HCT116 (cell line): ENCODE results near the gene ERC2. TPM values are rescaled to one million over a fixed set of nuclear protein-coding genes. Genes with fewer than 3 reads are reported as not detected.

Experiments
- ATAC-seq: fragments of 200-7000 bp; cut with Tn5 transposase; 2 replicates; pipeline ENCODE4 v1.9.1; 2020; ENCODE audit warnings: mild to moderate bottlenecking, moderate library complexity
- BruUV-seq: library from RNA; stranded (reverse); fragments of 400-500 nt; replicated peaks from 2 replicates; lab custom pipeline; 2021; lab: Mats Ljungman, UMichigan
- CTCF ChIA-PET: fragments of 300-600 bp; sonication (Branson Sonifier 250); formaldehyde crosslinking; loops from one replicate; lab custom pipeline; 2021; ENCODE audit warnings: antibody characterized with exemption; lab: Charles Lee
- POLR2A ChIA-PET: fragments of 300-600, 350-600 bp; sonication (Branson Sonifier 250); formaldehyde crosslinking; loops from one replicate; lab custom pipeline; 2021; ENCODE audit warnings: antibody characterized with exemption; lab: Charles Lee
- RAD21 ChIA-PET, 2 experiments: fragments of 300-600 bp; sonication (Branson Sonifier 250); formaldehyde crosslinking; loops; one replicate each; lab custom pipeline; 2023; ENCODE audit warnings: low total read pairs in 2 of 2; ENCODE audit not compliant: uncharacterized antibody in 2 of 2, unreplicated experiment in 2 of 2, low non-redundant PET in 1 of 2; lab: Charles Lee
- DNase-seq: peaks from one replicate; pipeline ENCODE4 v3.0.0-alpha.2; 2010; ENCODE audit warnings: low read depth, low spot score
- H2AFZ ChIP-seq: fragments of 200-600 bp; shearing (Covaris generic), sonication (generic); 2 replicates; pipeline ENCODE4 v1.6.1; 2017; ENCODE audit warnings: low read depth, mixed run types, mixed read lengths, antibody characterized with exemption, low read length; ENCODE audit not compliant: poor library complexity, severe bottlenecking
- H3K27ac ChIP-seq: 2 replicates; pipeline ENCODE4 v1.5.1; 2012; ENCODE audit warnings: low read depth, low read length
- H3K27me3 ChIP-seq: fragments of 200-600 bp; sonication (generic); 2 replicates; pipeline ENCODE4 v1.6.1; 2016; ENCODE audit warnings: mixed run types, low read length, mixed read lengths; ENCODE audit not compliant: insufficient read depth
- H3K36me3 ChIP-seq, 2 experiments: fragments of 200-500 bp in 1 of 2; fragments of 200-600 bp in 1 of 2; sonication (Bioruptor generic) in 1 of 2; sonication (generic) in 1 of 2; 2 replicates each; pipeline versions ENCODE4 v1.5.1 to v1.6.1; 2014 to 2016; ENCODE audit warnings: low read length in 2 of 2, inconsistent platforms in 1 of 2, mixed read lengths in 1 of 2, mixed run types in 1 of 2; ENCODE audit not compliant: insufficient read depth in 2 of 2, control insufficient read depth in 1 of 2
- H3K4me1 ChIP-seq, 2 experiments: fragments of 200-600 bp in 1 of 2; sonication (generic) in 1 of 2; 2 replicates each; pipeline versions ENCODE4 v1.5.1 to v1.6.1; 2012 to 2017; ENCODE audit warnings: low read length in 2 of 2, inconsistent platforms in 1 of 2, mild to moderate bottlenecking in 1 of 2, mixed read lengths in 1 of 2, mixed run types in 1 of 2, moderate library complexity in 1 of 2; ENCODE audit not compliant: insufficient read depth in 2 of 2, control insufficient read depth in 1 of 2
- H3K4me2 ChIP-seq: fragments of 200-600 bp; sonication (generic); 2 replicates; pipeline ENCODE4 v1.6.1; 2017; ENCODE audit warnings: mixed run types, low read length, mixed read lengths
- H3K4me3 ChIP-seq, 2 experiments: fragments of 200-600 bp in 1 of 2; sonication (generic) in 1 of 2; replicated peaks in 1 of 2; 2 replicates each; pipeline ENCODE4 v1.5.1; 2011 to 2016; ENCODE audit warnings: low read length in 2 of 2, control low read depth in 1 of 2, low read depth in 1 of 2, mild to moderate bottlenecking in 1 of 2, mixed read lengths in 1 of 2, mixed run types in 1 of 2
- H3K79me2 ChIP-seq: fragments of 200-600 bp; sonication (generic); 2 replicates; pipeline ENCODE4 v1.6.1; 2017; ENCODE audit warnings: mild to moderate bottlenecking, mixed run types, low read length, moderate library complexity, mixed read lengths; ENCODE audit not compliant: insufficient read depth
- H3K9ac ChIP-seq: fragments of 200-600 bp; sonication (generic); 2 replicates; pipeline ENCODE4 v1.6.1; 2016; ENCODE audit warnings: low read length, mixed read lengths
- H3K9me2 ChIP-seq: fragments of 200-600 bp; sonication (generic), shearing (Covaris generic); 2 replicates; pipeline ENCODE4 v1.6.1; 2017; ENCODE audit warnings: mixed run types, mild to moderate bottlenecking, moderate library complexity; ENCODE audit not compliant: insufficient read depth
- H3K9me3 ChIP-seq, 2 experiments: fragments of 200-500 bp in 1 of 2; fragments of 200-600 bp in 1 of 2; sonication (Bioruptor generic) in 1 of 2; sonication (generic) in 1 of 2; 2 replicates each; pipeline ENCODE4 v1.6.1; 2014 to 2017; ENCODE audit warnings: low read length in 2 of 2, mixed read lengths in 2 of 2, inconsistent platforms in 1 of 2, low read depth in 1 of 2, mild to moderate bottlenecking in 1 of 2, mixed run types in 1 of 2, moderate library complexity in 1 of 2; ENCODE audit not compliant: control insufficient read depth in 1 of 2, insufficient read depth in 1 of 2
- H4K20me1 ChIP-seq: fragments of 200-600 bp; sonication (generic), shearing (Covaris generic); 2 replicates; pipeline ENCODE4 v1.6.1; 2017; ENCODE audit warnings: mixed run types, mild to moderate bottlenecking, moderate library complexity; ENCODE audit not compliant: insufficient read depth
- ATF3 ChIP-seq: IDR thresholded peaks from 2 replicates; pipeline ENCODE4 v1.6.1; 2012
- CBX3 ChIP-seq: IDR thresholded peaks from 2 replicates; pipeline ENCODE4 v1.6.1; 2012; ENCODE audit warnings: low read depth
- CTCF ChIP-seq, 3 experiments: fragments of 200-600 bp in 1 of 3; sonication (generic) in 1 of 3; IDR thresholded peaks in 2 of 3; conservative IDR thresholded peaks in 1 of 3; 2 replicates each; pipeline ENCODE4 v1.5.1; 2012 to 2017; ENCODE audit warnings: low read depth in 2 of 3, low read length in 2 of 3, antibody characterized with exemption in 1 of 3, borderline replicate concordance in 1 of 3, control low read depth in 1 of 3, mild to moderate bottlenecking in 1 of 3, mixed read lengths in 1 of 3, mixed run types in 1 of 3, moderate library complexity in 1 of 3; ENCODE audit not compliant: insufficient read depth in 1 of 3
- EGR1 ChIP-seq: IDR thresholded peaks from 2 replicates; pipeline ENCODE4 v1.6.1; 2012; ENCODE audit warnings: low read depth
- EZH2phosphoT487 ChIP-seq: fragments of 200-600 bp; IDR thresholded peaks from 2 replicates; pipeline ENCODE4 v1.6.1; 2018; ENCODE audit warnings: antibody characterized with exemption, borderline replicate concordance
- FOSL1 ChIP-seq: IDR thresholded peaks from 2 replicates; pipeline ENCODE4 v1.6.1; 2012; ENCODE audit warnings: low read depth
- JUND ChIP-seq: IDR thresholded peaks from 2 replicates; pipeline ENCODE4 v1.6.1; 2012
- MAX ChIP-seq: IDR thresholded peaks from 2 replicates; pipeline ENCODE4 v1.6.1; 2012
- POLR2A ChIP-seq: IDR thresholded peaks from 2 replicates; pipeline ENCODE4 v1.7.0; 2011; ENCODE audit warnings: borderline replicate concordance; ENCODE audit not compliant: insufficient read depth, insufficient read length; ENCODE audit errors: extremely low read depth
- RAD21 ChIP-seq: IDR thresholded peaks from 2 replicates; pipeline ENCODE4 v1.6.1; 2012; ENCODE audit warnings: low read depth, mild to moderate bottlenecking
- REST ChIP-seq: IDR thresholded peaks from 2 replicates; pipeline ENCODE4 v1.6.1; 2012; ENCODE audit warnings: low read depth
- SIN3A ChIP-seq: IDR thresholded peaks from 2 replicates; pipeline ENCODE4 v1.6.1; 2012; ENCODE audit warnings: low read depth
- SRF ChIP-seq: IDR thresholded peaks from 2 replicates; pipeline ENCODE4 v1.6.1; 2012; ENCODE audit warnings: low read depth
- YY1 ChIP-seq: IDR thresholded peaks from 2 replicates; pipeline ENCODE4 v1.6.1; 2011; ENCODE audit warnings: low read length, low read depth, moderate library complexity, mild to moderate bottlenecking; ENCODE audit not compliant: insufficient replicate concordance; ENCODE audit errors: extremely low read depth
- ZBTB33 ChIP-seq: IDR thresholded peaks from 2 replicates; pipeline ENCODE4 v1.6.1; 2011; ENCODE audit warnings: mild to moderate bottlenecking, low read length, moderate library complexity; ENCODE audit not compliant: insufficient replicate concordance; ENCODE audit errors: extremely low read depth
- ZFX ChIP-seq: fragments of 450-650 bp; IDR thresholded peaks from 2 replicates; pipeline ENCODE4 v1.6.1; 2017
- ZNF274 ChIP-seq: fragments of 200-500 bp; sonication (Bioruptor generic); IDR thresholded peaks from 2 replicates; pipeline ENCODE4 v1.6.1; 2014; ENCODE audit warnings: mild to moderate bottlenecking, low read depth, low read length, inconsistent platforms
- intact Hi-C: fragments of 100-400 bp; cut with micrococcal nuclease; formaldehyde crosslinking; loops from 2 replicates; pipeline ENCODE4 v1.10.0; 2022
- total RNA-seq: library from RNA; stranded (reverse); gene quantifications from one replicate; pipeline ENCODE4 v1.2.1, GENCODE V29; 2021; ENCODE audit not compliant: unreplicated experiment

The ERC2 gene
- total RNA-seq, 1 experiment from 2014 or later = not detected

GRCh38 chr3:55911266-55911665 is 557.0 kb downstream of the ERC2 start:
- BruUV-seq = no TSS peak
- no peaks in the 10 kb centered on the region for H3K27me3 ChIP-seq
- POLR2A ChIA-PET = no interaction called here

More at GRCh38 chr3:55911266-55911665, 557.0 kb downstream of the ERC2 start:
- ChIA-PET RAD21 (no interaction called here), CTCF (no interaction called here)
- no peaks in the 10 kb centered on the region for H3K79me2 ChIP-seq
- DNase-seq = no peak
- no peak overlapping the region for H2AFZ ChIP-seq
- intact Hi-C loops = no loop called here
- no peak for TF ChIP-seq SRF
- TF ChIP-seq REST = no peak
- no peak for TF ChIP-seq JUND
- no peak for TF ChIP-seq ZFX
- TF ChIP-seq POLR2A = no peak
- no peak for TF ChIP-seq EGR1
- TF ChIP-seq EZH2phosphoT487 = no peak
- no peak for TF ChIP-seq ZNF274
- no peak for TF ChIP-seq RAD21
- no peak for TF ChIP-seq ATF3
- no peak for TF ChIP-seq ZBTB33
- no peak for TF ChIP-seq SIN3A
- TF ChIP-seq CTCF (IDR thresholded peaks at IDR 0.05 in 2 of 3, conservative IDR thresholded peaks at IDR 0.05 in 1 of 3; ENCODE audit: borderline replicate concordance in 1 of 3, insufficient read depth in 1 of 3, low read depth in 2 of 3, low read length in 2 of 3) = no peak
- no peak for TF ChIP-seq YY1
- TF ChIP-seq CBX3 = no peak
- no peak for TF ChIP-seq FOSL1
- TF ChIP-seq MAX = no peak
- H3K4me1 ChIP-seq = no peaks in the 10 kb centered on the region
- H3K36me3 ChIP-seq = no peaks in the 10 kb centered on the region
- H3K4me2 ChIP-seq = no peak overlapping the region
- no peak overlapping the region for H3K4me3 ChIP-seq
- no peaks in the 10 kb centered on the region for H4K20me1 ChIP-seq
- no peak overlapping the region for H3K9ac ChIP-seq
- ATAC-seq = no peak
- no peak overlapping the region for H3K27ac ChIP-seq
- H3K9me2 ChIP-seq = no peaks in the 10 kb centered on the region
- H3K9me3 ChIP-seq = peaks cover 0 to 1% of the 10 kb centered on the region in 2 experiments; a peak in 2 of 4 replicates
